NOMO-1 (cell line): ENCODE measurements around the gene TBL1X.

ENCODE experiments used
- DNase-seq, 2 experiments: peaks; one replicate each; lab custom pipeline; 2025; ENCODE audit not compliant: unreplicated experiment in 2 of 2; lab: John Stamatoyannopoulos, UW

TBL1X gene

DNA sequence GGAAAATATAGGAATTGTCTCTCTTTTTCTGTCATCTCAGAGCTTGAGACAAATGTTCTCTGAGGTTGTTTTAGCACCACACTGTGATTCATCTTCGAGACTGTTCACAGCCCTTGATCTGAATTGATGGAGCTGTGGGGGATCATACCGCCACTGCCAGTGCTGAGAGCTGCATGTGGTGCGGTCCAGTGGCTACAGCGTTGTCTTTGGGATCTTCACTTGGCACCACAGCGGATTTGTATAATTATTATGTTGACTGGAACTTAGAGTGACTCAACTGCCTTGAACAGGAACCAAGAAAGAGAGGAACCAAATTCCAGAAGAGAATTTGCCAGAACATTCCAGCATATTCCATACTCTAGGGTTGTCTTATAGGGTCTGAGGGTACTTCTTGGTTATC is 29.1 kb downstream of the TBL1X start:
- DNase-seq = no peak

DNA sequence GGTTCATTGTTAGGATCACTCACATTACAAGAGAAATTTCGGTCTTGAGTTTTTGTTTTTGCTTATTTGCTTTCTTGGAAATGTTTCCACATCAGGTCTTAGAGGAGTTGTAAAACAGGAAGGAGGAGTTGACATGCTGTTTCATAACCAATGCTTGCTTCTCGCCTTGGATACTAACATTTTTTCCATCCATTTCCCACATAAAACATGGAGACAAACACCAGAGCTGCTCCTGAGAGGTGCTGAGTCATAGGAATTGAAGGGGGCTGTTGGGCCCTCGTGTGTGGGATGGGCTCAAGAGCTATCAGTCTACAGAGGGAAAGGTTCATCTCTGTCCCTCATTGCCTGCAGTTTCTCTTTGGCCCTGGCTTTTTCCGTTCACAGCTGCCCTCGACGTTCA is 29.9 kb downstream of the TBL1X start:
- DNase-seq = peak in 1 of 2 experiments; percentile 37

DNA sequence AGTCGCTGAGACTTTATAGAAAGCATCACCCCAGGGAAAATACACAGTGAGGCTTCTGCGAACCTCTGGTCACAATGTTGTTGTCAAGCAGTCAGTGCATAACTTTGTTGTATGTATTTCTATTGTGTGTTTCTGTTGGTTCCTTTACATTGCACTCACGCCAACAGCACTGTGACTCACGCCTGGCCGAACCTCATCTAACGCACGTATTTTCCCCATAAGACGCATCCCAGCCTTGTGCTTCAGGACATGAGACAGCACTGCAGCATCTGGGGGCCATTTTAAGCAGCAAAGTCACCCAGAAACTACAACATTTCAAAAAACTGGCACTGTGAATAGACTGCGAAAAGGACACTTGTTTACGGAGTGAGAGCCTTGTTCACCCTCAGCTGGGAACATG is 30.6 kb downstream of the TBL1X start:
- DNase-seq = no peak

DNA sequence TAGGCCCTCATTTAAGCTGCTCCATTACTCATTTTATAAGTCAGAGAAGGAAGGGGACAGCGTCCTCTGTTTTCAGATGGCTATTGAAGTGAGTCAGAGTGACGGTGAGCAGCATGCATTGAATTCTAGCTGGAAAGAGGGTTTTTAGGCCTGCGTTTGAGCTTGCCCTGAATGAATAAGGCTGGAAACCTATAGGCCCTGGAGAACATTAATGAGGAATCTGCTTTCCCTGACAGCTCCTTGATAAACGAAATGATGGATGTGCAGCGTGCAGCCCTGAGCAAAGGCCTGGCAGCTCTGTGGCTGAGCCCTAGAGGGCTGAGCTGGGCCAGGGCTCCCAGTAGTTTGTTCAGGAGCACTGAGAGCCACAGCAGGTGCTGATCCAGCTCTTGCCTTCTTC is 33.4 kb downstream of the TBL1X start:
- DNase-seq = no peak

DNA sequence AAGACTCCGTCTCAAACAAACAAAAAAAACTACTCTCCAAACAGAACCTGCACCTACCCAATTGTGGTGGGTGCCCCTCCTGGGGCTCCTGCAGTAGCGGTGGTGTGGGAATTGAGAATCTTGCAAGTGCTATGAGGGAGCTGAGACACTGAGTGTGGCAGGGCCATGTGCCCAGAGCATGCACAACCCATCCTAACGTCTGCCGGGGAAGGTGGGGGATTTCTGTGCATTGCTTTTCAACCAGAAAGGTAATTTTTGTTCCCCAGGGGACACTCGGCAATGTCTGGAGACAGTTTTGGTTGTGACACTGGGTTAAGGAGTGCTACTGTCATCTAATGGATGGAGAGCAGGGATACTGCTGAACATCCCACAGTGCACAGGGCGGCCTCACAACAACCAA is 35.7 kb downstream of the TBL1X start:
- no peak for DNase-seq

DNA sequence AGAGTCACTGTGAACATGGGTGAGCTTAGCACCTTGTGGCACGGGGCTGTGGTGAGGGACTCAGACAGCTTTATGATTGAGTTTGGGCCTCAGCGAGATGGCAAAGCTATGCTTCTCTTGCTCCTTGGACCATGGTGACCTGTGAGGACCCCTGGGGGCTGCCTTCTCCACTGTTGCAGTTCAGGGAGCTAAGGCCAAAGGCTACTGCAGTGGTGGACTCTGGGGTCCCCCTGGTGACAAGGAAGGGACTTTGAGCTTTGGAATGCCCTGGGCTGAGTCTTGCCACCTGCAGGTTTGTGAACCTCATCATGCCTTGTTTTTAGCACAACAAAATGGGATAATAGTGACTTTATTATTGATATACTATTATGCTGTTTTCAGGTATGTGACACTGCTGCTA is 36.5 kb downstream of the TBL1X start:
- no peak for DNase-seq

DNA sequence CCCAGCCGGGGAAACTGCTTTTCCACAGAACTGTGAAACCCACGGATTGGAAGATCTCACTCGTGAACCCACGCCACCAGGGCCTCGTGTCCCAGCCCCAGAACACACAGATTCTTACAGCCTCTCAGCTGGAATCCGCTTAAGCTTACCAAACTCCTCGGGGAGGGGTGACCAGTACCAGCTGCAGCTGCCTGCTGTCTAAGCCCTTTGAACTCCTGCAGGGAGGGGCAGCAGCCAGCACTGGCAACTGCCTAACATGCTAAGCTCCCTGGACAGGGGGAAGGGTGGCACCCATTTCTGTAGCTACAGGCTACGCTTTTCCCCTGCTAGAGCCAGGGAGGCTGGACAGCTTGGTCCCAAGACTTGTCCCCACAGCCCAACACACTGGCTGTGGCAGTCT is 38.4 kb downstream of the TBL1X start:
- DNase-seq = no peak

DNA sequence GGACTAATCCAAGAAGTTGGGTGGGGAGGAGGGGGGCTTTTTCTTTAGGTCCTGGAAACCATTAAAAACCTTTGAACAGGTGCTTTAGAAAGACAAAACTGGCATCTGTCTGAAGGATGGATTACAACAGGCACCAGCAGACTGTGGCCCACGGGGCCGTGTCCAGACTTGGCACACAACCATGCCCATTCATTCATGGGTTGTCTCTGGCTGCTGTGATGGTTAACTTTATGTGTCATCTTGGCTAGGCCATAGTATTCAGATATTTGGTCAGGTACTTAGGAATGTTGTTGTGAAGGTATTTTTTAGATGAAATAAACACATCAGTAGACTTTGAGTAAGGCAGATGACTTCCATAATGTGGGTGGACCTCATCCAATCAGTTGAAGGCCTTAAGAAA is 45.5 kb downstream of the TBL1X start:
- no peak for DNase-seq

DNA sequence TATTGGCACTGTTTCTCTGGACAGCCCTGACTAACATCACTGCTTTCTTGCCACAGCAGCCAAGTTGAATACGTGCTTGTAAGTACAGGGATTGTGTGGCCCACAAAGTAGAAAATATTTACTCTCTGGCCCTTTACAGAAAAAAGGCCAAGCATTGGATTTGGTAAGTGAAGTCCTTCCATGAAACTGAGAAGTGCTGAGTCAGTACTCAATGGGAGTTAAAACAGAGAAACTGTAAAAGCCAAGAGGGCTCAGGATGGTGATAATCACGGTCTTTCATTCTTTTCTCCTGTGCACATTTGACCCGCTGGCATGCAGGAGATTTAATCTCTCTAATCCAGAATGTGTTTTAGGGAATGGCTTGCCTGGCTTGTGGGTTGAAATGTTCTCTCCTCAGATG is 46.1 kb downstream of the TBL1X start:
- DNase-seq = no peak

DNA sequence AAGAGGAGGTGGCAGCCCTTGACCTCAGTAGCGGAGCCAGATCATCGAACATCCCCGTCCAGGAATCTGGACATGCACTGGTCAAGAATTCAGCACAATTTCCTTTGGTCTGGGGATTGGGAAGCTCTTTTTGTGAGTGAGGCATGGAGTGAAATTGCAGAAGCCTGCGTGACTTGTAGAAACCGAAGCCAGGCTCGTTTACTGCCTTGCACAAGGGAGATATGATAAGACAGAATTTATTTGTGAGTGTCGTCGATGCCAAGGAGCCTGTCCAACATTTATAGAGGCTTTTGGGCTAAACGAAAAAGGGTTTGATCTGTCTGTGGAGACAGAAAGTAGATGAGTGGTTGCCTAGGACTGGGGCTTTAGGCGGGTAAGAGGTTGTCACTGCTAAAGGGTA is 50.6 kb downstream of the TBL1X start:
- DNase-seq = no peak

DNA sequence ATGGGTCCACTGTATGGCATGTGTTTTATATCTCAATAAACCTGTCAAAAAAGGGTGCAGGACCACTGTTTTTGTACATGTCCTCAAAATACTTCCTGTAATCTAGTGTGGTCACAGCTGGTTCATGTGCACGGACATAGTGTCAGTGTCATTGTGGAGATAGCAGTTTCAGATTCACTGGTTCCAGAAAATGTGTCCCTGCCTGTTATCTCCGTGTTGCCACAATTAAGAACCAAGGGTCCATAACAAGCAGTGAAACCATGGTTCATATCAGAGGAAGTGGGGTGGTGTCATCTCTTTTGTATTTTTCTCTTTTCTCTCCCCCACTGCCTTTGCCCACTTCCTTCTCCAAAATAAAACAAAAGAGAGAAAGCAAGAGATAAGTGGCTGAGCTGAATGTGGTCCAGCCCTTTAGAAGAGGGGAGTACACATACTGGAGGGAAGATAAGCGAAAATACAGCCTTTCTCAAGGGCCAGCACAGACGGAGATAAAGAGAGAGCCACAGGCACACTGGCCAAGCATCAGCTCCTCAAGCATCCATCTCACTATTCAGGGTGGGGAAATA is 51.2 kb downstream of the TBL1X start:
- DNase-seq = peak in 1 of 2 experiments; percentile 27

DNA sequence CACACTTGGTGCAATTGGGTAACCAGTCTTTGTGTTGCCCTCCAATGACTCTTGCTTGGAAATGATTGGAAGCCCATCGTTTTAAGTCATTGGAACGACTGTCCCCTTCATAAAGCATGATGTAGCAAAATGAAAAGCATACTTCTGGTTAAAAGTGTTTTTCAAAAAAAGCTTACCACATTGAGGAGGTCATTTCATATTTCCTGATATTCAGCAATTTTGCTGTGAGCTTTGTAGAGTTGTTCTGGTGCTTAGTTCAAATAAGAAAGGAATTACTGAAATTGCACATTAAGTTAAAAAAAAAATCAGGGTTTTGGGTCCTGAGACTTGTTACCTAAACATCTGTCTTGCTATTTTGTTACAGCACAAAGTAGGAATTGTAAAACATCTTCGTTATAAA is 51.8 kb downstream of the TBL1X start:
- DNase-seq = no peak

DNA sequence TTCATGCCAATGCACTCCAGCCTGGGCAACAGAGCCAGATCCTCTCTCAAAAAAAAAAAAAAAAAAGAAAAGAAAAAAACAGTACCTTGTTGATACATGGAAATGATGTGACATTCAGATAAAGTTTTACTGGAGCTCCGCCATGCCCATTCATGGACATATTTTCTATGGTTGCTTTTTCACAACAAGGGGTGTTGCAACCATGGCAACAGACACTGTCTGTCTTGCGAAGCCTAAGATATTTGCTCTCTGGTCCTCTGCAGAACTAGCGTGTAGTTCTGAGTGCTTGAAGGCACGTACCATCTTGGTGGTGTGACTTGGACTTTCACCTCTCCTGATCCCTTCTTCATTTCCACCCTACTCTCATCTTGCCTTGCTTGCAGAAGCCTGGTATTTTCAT is 53.2 kb downstream of the TBL1X start:
- no peak for DNase-seq

DNA sequence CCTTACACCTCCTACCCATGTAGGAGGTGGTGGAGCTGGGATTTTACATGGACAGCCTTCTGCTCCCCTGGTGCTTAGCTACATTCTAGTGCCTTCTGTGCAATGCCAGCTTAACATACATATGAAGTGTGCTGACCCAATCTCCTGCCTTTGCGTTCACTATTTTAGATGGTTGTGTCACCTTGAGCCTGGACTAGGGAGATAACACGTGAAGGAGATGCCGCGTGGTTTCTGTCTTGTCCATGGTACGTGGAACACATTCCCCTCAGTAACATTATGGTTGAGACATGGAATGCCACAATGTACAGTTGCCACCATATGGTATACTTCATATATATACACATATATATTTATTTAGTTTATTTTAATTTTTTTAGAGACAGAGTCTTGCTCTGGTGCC is 54.0 kb downstream of the TBL1X start:
- DNase-seq = no peak

DNA sequence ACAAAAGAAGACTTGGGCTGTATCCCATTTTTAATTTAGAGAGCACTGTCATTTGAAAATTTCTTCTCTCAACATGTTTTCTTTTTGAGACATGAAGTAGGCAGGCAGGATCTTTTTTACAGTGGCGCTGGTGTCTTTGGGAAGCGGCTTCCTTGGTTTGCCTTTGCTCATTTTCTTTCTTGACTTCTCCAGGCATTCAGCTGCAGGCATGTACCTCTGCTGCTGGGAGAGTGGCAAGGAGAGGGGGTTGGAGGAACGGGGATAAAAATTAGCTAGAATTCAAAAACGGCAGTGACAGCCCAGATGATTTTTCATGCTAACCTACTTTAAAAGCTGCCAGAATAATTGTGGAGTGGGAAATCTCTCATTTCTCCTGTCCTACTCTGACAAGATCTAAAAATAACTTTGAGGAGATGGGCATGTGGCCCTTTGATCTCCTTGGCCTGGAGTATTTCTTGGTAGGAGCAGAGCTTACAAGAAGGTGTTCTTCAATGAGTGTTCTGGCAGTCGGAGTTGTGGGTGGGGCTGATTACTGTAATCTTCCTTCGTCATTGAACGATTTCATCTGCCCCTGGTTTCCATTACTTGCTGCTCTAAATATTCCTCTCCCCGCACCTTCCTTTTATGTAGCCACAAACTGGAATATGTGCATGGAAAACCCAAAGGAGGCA is 54.8 kb downstream of the TBL1X start:
- no peak for DNase-seq

DNA sequence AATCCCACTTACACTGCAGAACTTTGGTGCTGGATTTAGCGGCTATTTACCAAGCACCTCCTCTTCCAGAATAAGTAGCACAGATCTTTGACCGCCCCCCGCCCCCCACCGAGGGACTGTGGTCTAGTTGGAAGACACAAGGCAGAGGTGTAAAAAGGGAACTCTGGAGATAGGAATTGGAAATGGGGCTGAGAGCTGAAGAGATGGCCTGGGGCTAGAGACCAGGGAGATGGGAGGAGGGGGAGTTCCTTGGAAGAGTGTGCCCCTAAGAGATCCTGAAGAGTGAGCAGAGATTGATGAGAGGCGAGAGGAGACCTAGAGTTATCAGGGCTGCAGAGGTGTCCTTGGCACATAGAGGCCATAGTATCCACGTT is 55.3 kb downstream of the TBL1X start:
- DNase-seq = no peak

DNA sequence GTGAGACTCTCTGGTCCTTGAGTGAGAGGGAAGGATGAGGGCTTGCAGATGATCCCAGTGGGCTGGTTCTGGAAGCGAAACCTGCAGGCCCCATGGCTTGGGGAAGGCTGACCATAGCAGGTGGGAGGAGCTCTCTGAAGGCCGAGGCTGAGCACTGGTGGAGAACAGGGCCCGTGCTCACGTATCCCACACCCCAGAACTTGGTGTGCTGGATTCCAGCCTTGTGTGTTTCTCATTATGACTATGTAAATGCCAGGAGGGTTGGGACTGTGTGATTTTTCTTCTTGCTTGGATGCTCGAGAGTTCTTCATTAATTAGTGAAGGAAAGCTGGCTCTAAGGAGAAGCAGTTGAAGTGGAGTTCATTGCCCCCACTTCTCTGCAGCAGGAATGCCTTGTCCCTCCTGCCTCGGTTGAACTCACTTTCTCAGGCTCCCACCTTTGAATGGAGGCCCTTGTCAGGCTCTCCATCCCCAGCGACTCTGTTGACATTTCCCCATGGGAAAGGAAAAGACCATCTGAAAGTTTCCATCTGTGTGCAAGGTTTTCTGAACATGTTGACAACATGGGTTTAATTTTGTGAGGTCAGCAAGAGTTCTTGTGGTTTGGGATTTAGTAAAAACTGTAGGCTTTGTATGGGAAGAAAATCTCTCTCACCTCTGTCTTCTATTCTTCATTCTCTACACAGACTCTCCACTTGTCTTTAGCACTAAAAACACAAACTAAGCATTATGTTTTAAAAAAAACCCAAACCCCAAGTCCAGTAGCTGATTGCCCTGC is 57.7 kb downstream of the TBL1X start:
- DNase-seq = no peak

DNA sequence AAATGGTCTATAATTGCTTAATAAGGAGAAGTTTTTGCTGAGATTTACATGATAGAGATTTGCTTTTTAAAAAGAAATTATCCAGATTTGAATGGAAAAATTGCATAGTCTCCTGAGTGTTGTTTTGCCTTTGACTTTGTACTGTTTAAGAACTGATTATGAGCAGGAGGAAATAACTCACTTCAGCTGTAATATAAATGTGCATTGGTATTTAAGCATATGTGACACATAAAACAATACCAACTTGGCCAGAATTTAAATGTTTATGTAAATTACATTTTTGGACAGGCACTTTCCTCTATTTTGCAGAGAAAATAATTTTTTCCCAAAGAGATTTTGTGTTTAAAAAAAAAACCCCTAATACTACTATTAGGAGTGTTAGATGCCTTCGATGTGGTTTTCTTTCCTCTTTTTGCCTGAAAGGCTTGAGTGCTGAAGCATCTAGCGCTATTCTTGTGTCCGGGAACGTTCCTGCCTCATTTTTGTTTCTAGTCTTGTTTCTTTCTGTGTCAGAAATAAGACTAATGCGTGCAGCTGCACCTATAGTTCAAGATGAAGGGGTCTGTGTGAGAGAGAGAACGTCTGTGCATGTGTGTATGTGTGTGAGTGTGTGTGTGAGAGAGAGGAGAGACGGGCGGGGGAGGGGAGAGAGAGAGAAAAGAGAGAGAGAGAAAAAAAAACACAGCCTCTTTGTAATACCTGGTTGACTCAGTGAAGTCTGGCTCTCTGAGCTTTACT is 60.8 kb downstream of the TBL1X start:
- DNase-seq = peak in 1 of 2 experiments; percentile 2

DNA sequence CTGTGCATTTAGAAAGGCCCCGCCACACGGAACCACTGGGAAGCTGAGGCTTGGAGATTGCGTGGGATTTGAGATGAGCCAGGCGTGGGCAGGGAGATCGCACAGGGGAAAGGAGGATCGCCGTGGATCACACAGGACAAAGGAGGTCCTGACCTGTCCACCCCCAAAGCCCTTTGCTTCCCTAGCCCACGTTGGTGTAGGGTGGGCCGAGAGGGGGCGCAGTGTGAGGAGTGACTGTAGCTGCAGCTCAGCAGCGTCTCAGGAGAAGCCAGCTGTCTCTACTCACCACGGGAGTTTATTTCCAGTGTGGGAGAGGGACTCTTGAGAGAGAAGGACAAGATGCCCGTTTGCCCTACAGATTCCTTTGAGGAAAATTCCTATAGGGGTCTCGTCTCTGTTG is 62.1 kb downstream of the TBL1X start:
- no peak for DNase-seq

DNA sequence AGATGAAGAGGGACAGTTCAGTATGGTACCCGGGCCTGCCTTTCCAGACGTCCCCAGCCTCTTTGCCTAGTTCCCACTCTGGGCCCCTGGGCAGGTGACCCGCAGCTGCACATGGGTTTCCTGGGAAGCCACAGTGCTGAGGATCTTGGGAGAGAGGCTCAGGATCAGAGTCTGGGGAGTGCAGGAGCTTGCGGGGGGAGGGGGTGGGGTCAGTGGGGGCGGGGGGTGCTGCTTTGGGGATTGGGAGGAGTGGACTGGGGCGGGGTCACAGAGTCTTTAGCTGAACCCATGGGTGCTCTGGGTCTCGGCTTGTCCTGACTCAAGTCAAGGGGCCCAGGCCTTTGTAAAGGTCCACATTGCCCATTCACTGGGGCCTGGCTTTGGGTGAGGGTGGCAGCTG is 63.6 kb downstream of the TBL1X start:
- DNase-seq = no peak

DNA sequence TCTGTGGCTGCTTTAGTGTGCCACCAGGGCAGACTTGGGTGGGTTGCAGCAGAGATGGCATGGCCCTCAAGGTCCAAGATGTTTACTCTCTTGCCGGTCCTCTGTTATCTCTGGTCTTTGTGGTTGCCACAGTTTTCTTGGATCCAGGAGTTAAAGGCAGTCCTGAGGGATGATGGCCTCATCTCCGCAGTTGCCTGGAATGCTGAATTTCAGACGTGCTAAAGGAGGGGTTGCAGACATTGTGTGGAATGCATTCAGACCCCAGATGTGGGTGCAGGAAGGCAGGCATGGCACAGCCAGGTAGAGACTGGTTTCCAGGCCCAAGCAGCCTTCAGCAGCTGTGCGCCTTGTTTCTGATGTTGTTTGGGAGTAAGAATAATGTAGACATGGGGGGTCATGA is 64.4 kb downstream of the TBL1X start:
- DNase-seq = no peak

DNA sequence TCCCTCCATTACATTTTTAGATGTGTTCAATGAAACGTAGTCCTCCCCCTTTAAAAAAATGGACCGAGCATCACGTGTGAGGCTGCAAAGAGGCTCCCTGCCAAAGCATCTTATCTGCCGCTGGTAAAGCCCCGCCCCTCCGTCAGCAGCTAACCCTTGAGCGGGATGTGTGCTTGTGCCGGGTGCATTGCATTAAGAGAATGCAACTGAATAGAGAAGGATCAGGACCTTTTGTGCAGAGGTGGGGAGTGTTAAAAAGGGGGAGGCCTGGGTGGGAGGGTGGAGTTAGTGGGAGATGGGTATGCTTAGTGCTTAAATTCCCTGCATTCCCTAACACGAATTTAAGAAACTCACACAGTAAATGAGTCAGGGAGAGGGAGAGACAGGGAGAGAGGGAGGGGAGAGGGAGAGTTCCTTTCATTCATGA is 66.0 kb downstream of the TBL1X start:
- DNase-seq = no peak
